Endothelial cell of umbilical vein (primary cell): ENCODE measurements around the gene GABRQ. TPM values are rescaled to one million over a fixed set of nuclear protein-coding genes. Genes with fewer than 3 reads are reported as not detected.

Experiments
- BruUV-seq: library from RNA; stranded (reverse); fragments of 400-500 nt; replicated peaks from 2 replicates; lab custom pipeline; 2021; lab: Mats Ljungman, UMichigan
- CTCF ChIA-PET: fragments of 300-600, 350-600 bp; sonication (Branson Sonifier 250); formaldehyde crosslinking; loops from one replicate; lab custom pipeline; 2021; ENCODE audit warnings: antibody characterized with exemption, inconsistent platforms; lab: Charles Lee
- POLR2A ChIA-PET: fragments of 300-600, 350-600 bp; sonication (Branson Sonifier 250); formaldehyde crosslinking; loops from one replicate; lab custom pipeline; 2021; ENCODE audit warnings: antibody characterized with exemption, inconsistent platforms; lab: Charles Lee
- DNase-seq: peaks from one replicate; pipeline ENCODE4 v3.0.0-alpha.2; 2011; ENCODE audit warnings: low read depth, low spot score
- FAIRE-seq: peaks from 2 replicates; lab custom pipeline; 2011; peaks lifted over from hg19 to GRCh38; lab: Jason Lieb, UNC
- H2AFZ ChIP-seq: 2 replicates; pipeline ENCODE4 v1.6.0; 2012; ENCODE audit warnings: low read depth, low read length, control low read depth, inconsistent platforms
- H3K27ac ChIP-seq: 2 replicates; pipeline ENCODE4 v1.5.1; 2011; ENCODE audit warnings: low read depth, mild to moderate bottlenecking, control low read depth, low read length, moderate library complexity; ENCODE audit not compliant: insufficient read depth
- H3K27me3 ChIP-seq, 2 experiments: 2 replicates each; pipeline versions ENCODE4 v1.6.0 to v1.6.1; 2011; ENCODE audit warnings: low read length in 2 of 2, mixed read lengths in 1 of 2; ENCODE audit not compliant: control insufficient read depth in 2 of 2, insufficient read depth in 2 of 2
- H3K36me3 ChIP-seq, 2 experiments: 2 replicates in 1 of 2; 3 replicates in 1 of 2; pipeline ENCODE4 v1.5.1; 2011; ENCODE audit warnings: low read length in 2 of 2, mild to moderate bottlenecking in 1 of 2, moderate library complexity in 1 of 2; ENCODE audit not compliant: control insufficient read depth in 2 of 2, insufficient read depth in 2 of 2; ENCODE audit errors: extremely low read depth in 1 of 2
- H3K4me1 ChIP-seq: 3 replicates; pipeline ENCODE4 v1.5.1; 2011; ENCODE audit warnings: mild to moderate bottlenecking, low read length; ENCODE audit not compliant: control insufficient read depth, insufficient read depth; ENCODE audit errors: extremely low read depth
- H3K4me2 ChIP-seq: 2 replicates; pipeline ENCODE4 v1.6.1; 2011; ENCODE audit warnings: low read length, control low read depth, mixed read lengths; ENCODE audit not compliant: insufficient read depth
- H3K4me3 ChIP-seq, 3 experiments: fragments of 200-600 bp in 1 of 3; sonication (generic), shearing (Covaris generic) in 1 of 3; replicated peaks in 1 of 3; 2 replicates each; pipeline ENCODE4 v1.5.1; 2011 to 2016; ENCODE audit warnings: control low read depth in 3 of 3, low read length in 3 of 3, mild to moderate bottlenecking in 2 of 3, inconsistent platforms in 1 of 3, low read depth in 1 of 3, moderate library complexity in 1 of 3; ENCODE audit not compliant: insufficient read depth in 1 of 3
- H3K79me2 ChIP-seq: 2 replicates; pipeline ENCODE4 v1.6.0; 2012; ENCODE audit warnings: low read length, inconsistent platforms; ENCODE audit not compliant: control insufficient read depth, insufficient read depth
- H3K9ac ChIP-seq: replicated peaks from 2 replicates; pipeline ENCODE3; 2011; ENCODE audit warnings: low read length, control low read depth; ENCODE audit not compliant: insufficient read depth; ENCODE audit errors: extremely low read depth
- H3K9me1 ChIP-seq: replicated peaks from 3 replicates; pipeline ENCODE4 v1.6.0; 2011; ENCODE audit warnings: mild to moderate bottlenecking, low read length; ENCODE audit not compliant: control insufficient read depth, insufficient read depth; ENCODE audit errors: extremely low read depth
- H3K9me3 ChIP-seq: replicated peaks from 2 replicates; pipeline ENCODE4 v1.5.1; 2012; ENCODE audit warnings: low read length, inconsistent platforms; ENCODE audit not compliant: control insufficient read depth, insufficient read depth
- H4K20me1 ChIP-seq: replicated peaks from 2 replicates; pipeline ENCODE3; 2011; ENCODE audit warnings: mild to moderate bottlenecking, low read length; ENCODE audit not compliant: control insufficient read depth, insufficient read depth; ENCODE audit errors: extremely low read depth
- CTCF ChIP-seq, 2 donors: IDR thresholded peaks; 1 replicate in 1 of 2; 2 replicates in 1 of 2; pipeline ENCODE4 v1.5.1; 2011; ENCODE audit warnings: low read length in 2 of 2, mild to moderate bottlenecking in 2 of 2, moderate library complexity in 2 of 2, control low read depth in 1 of 2, inconsistent platforms in 1 of 2, low read depth in 1 of 2; ENCODE audit not compliant: insufficient read depth in 1 of 2; ENCODE audit errors: extremely low read depth in 1 of 2
- EZH2 ChIP-seq: IDR thresholded peaks from 2 replicates; pipeline ENCODE4 v1.6.1; 2012; ENCODE audit warnings: borderline replicate concordance, low read depth, mild to moderate bottlenecking, moderate library complexity, low read length, inconsistent platforms; ENCODE audit not compliant: severe bottlenecking
- FOS ChIP-seq: IDR thresholded peaks from 2 replicates; pipeline ENCODE4 v1.6.1; 2011; ENCODE audit warnings: mild to moderate bottlenecking, low read length, moderate library complexity, borderline replicate concordance; ENCODE audit not compliant: insufficient read depth
- GATA2 ChIP-seq: IDR thresholded peaks from 2 replicates; pipeline ENCODE4 v1.7.0; 2011; ENCODE audit warnings: low read depth, mild to moderate bottlenecking, moderate library complexity, mixed read lengths, low read length; ENCODE audit not compliant: insufficient read length, insufficient read depth
- JUN ChIP-seq: IDR thresholded peaks from 2 replicates; pipeline ENCODE4 v1.6.1; 2011; ENCODE audit warnings: borderline replicate concordance, low read depth; ENCODE audit not compliant: insufficient read length, insufficient read depth
- MAX ChIP-seq: IDR thresholded peaks from 2 replicates; pipeline ENCODE4 v1.6.1; 2011; ENCODE audit not compliant: insufficient read depth, insufficient read length
- MYC ChIP-seq: IDR thresholded peaks from one replicate; pipeline ENCODE4 v1.6.1; 2011; ENCODE audit warnings: mild to moderate bottlenecking, low read depth, low read length
- POLR2A ChIP-seq: IDR thresholded peaks from 2 replicates; pipeline ENCODE4 v1.6.1; 2012; ENCODE audit warnings: low read depth, mild to moderate bottlenecking, control low read depth, low read length
- POLR2AphosphoS5 ChIP-seq: IDR thresholded peaks from 2 replicates; pipeline ENCODE4 v1.6.1; 2012; ENCODE audit warnings: low read depth, mild to moderate bottlenecking, control low read depth, low read length, moderate library complexity; ENCODE audit not compliant: insufficient read depth
- dilution Hi-C: fragments of 300-500 bp; cut with MboI; formaldehyde crosslinking; loops from one replicate; pipeline ENCODE4 v1.15.0; 2019; ENCODE audit warnings: low sequenced_read_pairs; ENCODE audit not compliant: extremely low pct_ligation_motif_present
- intact Hi-C: fragments of 100-400 bp; cut with micrococcal nuclease; formaldehyde crosslinking; loops from one replicate; pipeline ENCODE4 v1.10.0; 2022
- polyA plus RNA-seq, 4 experiments: library from polyadenylated mRNA; depleted of rRNA in 3 of 4; stranded (reverse) in 3 of 4; unstranded in 1 of 4; fragments of >200 nt; gene quantifications; 2 replicates each; pipeline versions ENCODE4 v1.2.1 to v1.2.3, GENCODE V29; 2011 to 2012; ENCODE audit warnings: missing spikeins in 1 of 4
- total RNA-seq: library from RNA; stranded (reverse); gene quantifications from 2 replicates; pipeline ENCODE4 v1.2.3, GENCODE V29; 2021

The GABRQ gene
- total and polyA plus RNA-seq, 2 donors (not counting 3 experiments of a cell fraction or from before 2014, with no cell fraction given), result 0.01 TPM; not detected in 1

GRCh38 chrX:152588206-152588605 is 49.5 kb upstream of the GABRQ start:
- TF ChIP-seq MAX, result no peak
- TF ChIP-seq MYC, result no peak
- no peak for TF ChIP-seq FOS
- no peak for TF ChIP-seq EZH2
- H3K9me3 ChIP-seq, result no peaks in the 10 kb centered on the region
- intact Hi-C loops, result no loop called here
- H3K36me3 ChIP-seq, result no peaks in the 10 kb centered on the region
- ChIA-PET POLR2A (no interaction called here), CTCF (no interaction called here)
- no peak overlapping the region for H2AFZ ChIP-seq
- BruUV-seq, result no TSS peak
- H3K9me1 ChIP-seq, result no peaks in the 10 kb centered on the region
- H3K4me3 ChIP-seq, result no peak overlapping the region
- FAIRE-seq (no peak), DNase-seq (no peak)
- H3K27me3 ChIP-seq, result no peaks in the 10 kb centered on the region
- H3K9ac ChIP-seq, result no peak overlapping the region
- H3K27ac ChIP-seq, result no peak overlapping the region
- H3K4me1 ChIP-seq, result no peaks in the 10 kb centered on the region
- dilution Hi-C loops, result no loop called here
- H4K20me1 ChIP-seq, result no peaks in the 10 kb centered on the region
- H3K4me2 ChIP-seq, result no peak overlapping the region
- no peaks in the 10 kb centered on the region for H3K79me2 ChIP-seq

GRCh38 chrX:152600853-152601633 is 36.7 kb upstream of the GABRQ start:
- Histone ChIP-seq H3K9ac (no peak overlapping the region), H3K36me3 (no peaks in the 10 kb centered on the region), H2AFZ (no peak overlapping the region), H3K27ac (no peak overlapping the region), H3K9me3 (no peaks in the 10 kb centered on the region), H3K4me2 (no peak overlapping the region), H3K27me3 (no peaks in the 10 kb centered on the region), H3K79me2 (no peaks in the 10 kb centered on the region), H4K20me1 (no peaks in the 10 kb centered on the region), H3K4me3 (no peak overlapping the region), H3K9me1 (no peaks in the 10 kb centered on the region), H3K4me1 (no peaks in the 10 kb centered on the region)
- CTCF ChIA-PET, result no interaction called here
- DNase-seq, result no peak
- dilution Hi-C loops, result no loop called here
- intact Hi-C loops, result no loop called here
- no peak for FAIRE-seq
- TF ChIP-seq FOS (no peak), MAX (no peak), POLR2AphosphoS5 (no peak), POLR2A (no peak), MYC (no peak), CTCF (IDR thresholded peaks at IDR 0.05; ENCODE audit: extremely low read depth in 1 of 2, insufficient read depth in 1 of 2, low read depth in 1 of 2, low read length in 2 of 2) (no peak), JUN (no peak), GATA2 (no peak)
- no TSS peak for BruUV-seq
- POLR2A ChIA-PET, result no interaction called here
